H9 (cell line): ENCODE measurements around the gene ALDH1A1. TPM values are rescaled to one million over a fixed set of nuclear protein-coding genes. Genes with fewer than 3 reads are reported as not detected.

ENCODE experiments used
- DNase-seq: peaks from one replicate; pipeline ENCODE4 v3.0.0-alpha.2; 2017
- H2AFZ ChIP-seq: one replicate; pipeline ENCODE4 v1.6.1; 2013; ENCODE audit warnings: mild to moderate bottlenecking, low read length, control low read depth, moderate library complexity
- H2AK5ac ChIP-seq: 2 replicates; pipeline ENCODE4 v1.6.1; 2013; ENCODE audit warnings: low read length, control low read depth, mixed read lengths; ENCODE audit not compliant: insufficient read length
- H2BK120ac ChIP-seq: one replicate; pipeline ENCODE4 v1.6.1; 2013; ENCODE audit warnings: low read depth, mild to moderate bottlenecking, low read length, control low read depth, inconsistent platforms; ENCODE audit not compliant: poor library complexity, severe bottlenecking
- H2BK12ac ChIP-seq: 2 replicates; pipeline ENCODE4 v1.6.1; 2013; ENCODE audit warnings: low read length, control low read depth, mixed read lengths, low read depth; ENCODE audit not compliant: insufficient read length
- H2BK15ac ChIP-seq: 2 replicates; pipeline ENCODE4 v1.6.1; 2013; ENCODE audit warnings: low read depth, low read length, control low read depth
- H2BK20ac ChIP-seq: one replicate; pipeline ENCODE4 v1.6.1; 2013; ENCODE audit warnings: low read depth, mild to moderate bottlenecking, low read length, control low read depth, inconsistent platforms; ENCODE audit not compliant: poor library complexity, severe bottlenecking
- H2BK5ac ChIP-seq: 2 replicates; pipeline ENCODE4 v1.6.1; 2013; ENCODE audit warnings: low read length, control low read depth, mixed read lengths; ENCODE audit not compliant: insufficient read length
- H3K14ac ChIP-seq: 2 replicates; pipeline ENCODE4 v1.6.1; 2013; ENCODE audit warnings: low read length, control low read depth; ENCODE audit not compliant: insufficient read depth
- H3K18ac ChIP-seq: 2 replicates; pipeline ENCODE4 v1.6.1; 2013; ENCODE audit warnings: low read depth, mild to moderate bottlenecking, mixed read lengths, low read length, control low read depth; ENCODE audit not compliant: insufficient read length
- H3K23ac ChIP-seq: 2 replicates; pipeline ENCODE4 v1.6.1; 2013; ENCODE audit warnings: low read length, control low read depth, mixed read lengths, low read depth; ENCODE audit not compliant: insufficient read length
- H3K23me2 ChIP-seq: 2 replicates; pipeline ENCODE4 v1.6.1; 2013; ENCODE audit warnings: low read depth, mild to moderate bottlenecking, mixed read lengths, low read length, control low read depth; ENCODE audit not compliant: insufficient read length, poor library complexity, severe bottlenecking
- H3K27ac ChIP-seq: 2 replicates; pipeline ENCODE4 v1.5.1; 2013; ENCODE audit warnings: low read length, control low read depth, mixed read lengths, low read depth; ENCODE audit not compliant: insufficient read length
- H3K27me3 ChIP-seq: 2 replicates; pipeline ENCODE4 v1.6.1; 2013; ENCODE audit warnings: low read length, control low read depth, inconsistent platforms; ENCODE audit not compliant: insufficient read depth
- H3K4ac ChIP-seq: 2 replicates; pipeline ENCODE4 v1.6.1; 2013; ENCODE audit warnings: low read depth, mild to moderate bottlenecking, control low read depth, inconsistent platforms, low read length, moderate library complexity
- H3K4me1 ChIP-seq: 2 replicates; pipeline ENCODE4 v1.6.1; 2013; ENCODE audit warnings: low read length, control low read depth, inconsistent platforms; ENCODE audit not compliant: insufficient read depth
- H3K4me2 ChIP-seq: 2 replicates; pipeline ENCODE4 v1.6.1; 2013; ENCODE audit warnings: low read length, control low read depth, mixed read lengths; ENCODE audit not compliant: insufficient read length, insufficient read depth
- H3K56ac ChIP-seq: 2 replicates; pipeline ENCODE4 v1.6.1; 2013; ENCODE audit warnings: low read depth, mild to moderate bottlenecking, mixed read lengths, low read length, control low read depth; ENCODE audit not compliant: insufficient read length
- H3K79me1 ChIP-seq: 2 replicates; pipeline ENCODE4 v1.6.1; 2013; ENCODE audit warnings: low read depth, mild to moderate bottlenecking, moderate library complexity, low read length, control low read depth, inconsistent platforms; ENCODE audit not compliant: insufficient read depth, poor library complexity, severe bottlenecking
- H3K79me2 ChIP-seq: 2 replicates; pipeline ENCODE4 v1.6.1; 2013; ENCODE audit warnings: low read length, control low read depth, inconsistent platforms; ENCODE audit not compliant: insufficient read depth
- H3K9ac ChIP-seq: 2 replicates; pipeline ENCODE4 v1.6.1; 2013; ENCODE audit warnings: low read length, control low read depth, mixed read lengths; ENCODE audit not compliant: insufficient read length; ENCODE audit errors: extremely low read depth
- H3K9me3 ChIP-seq: one replicate; pipeline ENCODE4 v1.6.1; 2013; ENCODE audit warnings: low read depth, low read length, inconsistent platforms; ENCODE audit not compliant: control insufficient read depth
- H3T11ph ChIP-seq: one replicate; pipeline ENCODE4 v1.6.1; 2013; ENCODE audit warnings: mild to moderate bottlenecking, low read length, control low read depth, inconsistent platforms
- H4K20me1 ChIP-seq: one replicate; pipeline ENCODE4 v1.6.1; 2013; ENCODE audit not compliant: control insufficient read depth, insufficient read length, insufficient read depth
- H4K5ac ChIP-seq: 2 replicates; pipeline ENCODE4 v1.6.1; 2013; ENCODE audit warnings: low read depth, mild to moderate bottlenecking, mixed read lengths, low read length, control low read depth; ENCODE audit not compliant: insufficient read length
- H4K8ac ChIP-seq: replicated peaks from 2 replicates; pipeline ENCODE4 v1.6.1; 2013; ENCODE audit warnings: low read length, control low read depth, mixed read lengths, low read depth; ENCODE audit not compliant: insufficient read length
- H4K91ac ChIP-seq: 2 replicates; pipeline ENCODE4 v1.6.1; 2013; ENCODE audit warnings: low read depth, mild to moderate bottlenecking, moderate library complexity, mixed read lengths, low read length, control low read depth; ENCODE audit not compliant: insufficient read length
- H3K27ac Mint-ChIP-seq, 3 experiments: 2 replicates in 2 of 3; 3 replicates in 1 of 3; pipeline ENCODE4 v1.8.0; 2020 to 2021; ENCODE audit warnings: mixed read lengths in 3 of 3, mild to moderate bottlenecking in 1 of 3, moderate library complexity in 1 of 3
- H3K27me3 Mint-ChIP-seq: 2 replicates; pipeline ENCODE4 v1.8.0; 2021; ENCODE audit warnings: low read depth, mild to moderate bottlenecking, moderate library complexity, mixed read lengths
- H3K36me3 Mint-ChIP-seq, 3 experiments: 2 replicates in 2 of 3; 3 replicates in 1 of 3; pipeline ENCODE4 v1.8.0; 2020 to 2021; ENCODE audit warnings: low read depth in 3 of 3, mixed read lengths in 3 of 3; ENCODE audit not compliant: insufficient read depth in 1 of 3
- H3K4me1 Mint-ChIP-seq, 2 experiments: 2 replicates each; pipeline ENCODE4 v1.8.0; 2020; ENCODE audit warnings: mixed read lengths in 2 of 2
- H3K4me3 Mint-ChIP-seq, 2 experiments: 2 replicates in 1 of 2; 3 replicates in 1 of 2; pipeline ENCODE4 v1.8.0; 2020 to 2021; ENCODE audit warnings: mild to moderate bottlenecking in 2 of 2, mixed read lengths in 2 of 2, moderate library complexity in 1 of 2
- H3K9me3 Mint-ChIP-seq, 2 experiments: 2 replicates in 1 of 2; 3 replicates in 1 of 2; pipeline ENCODE4 v1.8.0; 2020; ENCODE audit warnings: mild to moderate bottlenecking in 2 of 2, mixed read lengths in 2 of 2, moderate library complexity in 1 of 2
- CTCF ChIP-seq: fragments of 200-600 bp; sonication (generic); conservative IDR thresholded peaks from 3 replicates; pipeline ENCODE4 v1.8.0; 2021; ENCODE audit warnings: antibody characterized with exemption, mild to moderate bottlenecking
- WGBS: extraction: QIAGEN DNeasy Blood & Tissue Kit; methylation state at CpG from one replicate; pipeline ENCODE4 v1.1.7; 2013; ENCODE audit warnings: missing lambda C conversion rate, low lambda C conversion rate, mixed read lengths; ENCODE audit not compliant: insufficient read length; ENCODE audit errors: extremely low coverage; 5-methylcytosine and 5-hydroxymethylcytosine counted together
- total RNA-seq: library from RNA; stranded (reverse); gene quantifications from 2 replicates; pipeline ENCODE4 v1.2.1, GENCODE V29; 2021

Gene ALDH1A1
- total RNA-seq, 1 experiment from 2014 or later: 1.1 TPM

- no CpG with 5 or more reads among the region's 2 CpGs for WGBS
- Histone ChIP-seq H3K79me2 (no peaks in the 10 kb centered on the region), H4K5ac (no peak overlapping the region), H3K27me3 (no peaks in the 10 kb centered on the region), H2AK5ac (no peak overlapping the region), H3K27ac (no peak overlapping the region), H3K9me3 (no peaks in the 10 kb centered on the region), H3K9ac (no peak overlapping the region), H2BK5ac (no peak overlapping the region), H3K14ac (no peak overlapping the region), H2BK120ac (no peak overlapping the region), H3K56ac (no peak overlapping the region), H3K18ac (no peak overlapping the region), H3K4ac (no peak overlapping the region), H3K23me2 (no peaks in the 10 kb centered on the region), H3T11ph (no peak overlapping the region), H2BK15ac (no peak overlapping the region), H4K20me1 (no peaks in the 10 kb centered on the region), H2AFZ (no peak overlapping the region), H3K4me1 (no peaks in the 10 kb centered on the region), H2BK12ac (no peak overlapping the region), H3K79me1 (no peaks in the 10 kb centered on the region), H4K8ac (no peak overlapping the region), H4K91ac (no peak overlapping the region), H2BK20ac (no peak overlapping the region), H3K4me2 (no peak overlapping the region), H3K23ac (no peak overlapping the region)
- peaks cover 3 to 8% (median 8%) of the 10 kb centered on the region in 3 experiments; a peak in 3 of 7 replicates for H3K36me3 Mint-ChIP-seq
- no peak overlapping the region for H3K27ac Mint-ChIP-seq
- H3K4me3 Mint-ChIP-seq: no peak overlapping the region
- DNase-seq: no peak
- H3K27me3 Mint-ChIP-seq: no peaks in the 10 kb centered on the region; the same call in none of the 2 replicates
- no peak for TF ChIP-seq CTCF
- no peaks in the 10 kb centered on the region for H3K4me1 Mint-ChIP-seq
- H3K9me3 Mint-ChIP-seq: peaks cover 5 to 7% of the 10 kb centered on the region in 2 experiments
Measured at GRCh38 chr9:72888943-72889342, 63.9 kb downstream of the ALDH1A1 start.
